K562 (cell line): ENCODE measurements around the gene CD79A. TPM values are rescaled to one million over a fixed set of nuclear protein-coding genes. Genes with fewer than 3 reads are reported as not detected.

Experiments
- BRD9 ChIP-seq: fragments of 450-650 bp; IDR thresholded peaks from 2 replicates; pipeline ENCODE4 v1.6.1; 2018; ENCODE audit warnings: low read depth; ENCODE audit not compliant: partially characterized antibody
- ELF2 ChIP-seq: fragments of 250-450 bp; sonication (Bioruptor Pico); IDR thresholded peaks from 2 replicates; pipeline ENCODE4 v1.5.0; 2021; ENCODE audit warnings: mild to moderate bottlenecking
- HNRNPUL1 ChIP-seq: fragments of 200-400 bp; formaldehyde crosslinking; IDR thresholded peaks from 2 replicates; pipeline ENCODE4 v1.6.1; 2017; ENCODE audit warnings: low read length
- NFIX ChIP-seq: fragments of 250-450 bp; sonication (Bioruptor Pico); IDR thresholded peaks from 2 replicates; pipeline ENCODE4 v1.4.0; 2020; ENCODE audit warnings: low read depth, mild to moderate bottlenecking, moderate library complexity
- POLR2A ChIP-seq: fragments of 450-650 bp; conservative IDR thresholded peaks from 2 replicates; pipeline ENCODE4 v1.6.1; 2016
- PTTG1 ChIP-seq: fragments of 450-650 bp; IDR thresholded peaks from 2 replicates; pipeline ENCODE4 v1.6.1; 2016; ENCODE audit warnings: low read depth, mild to moderate bottlenecking, missing genetic modification characterization, missing compliant biosample characterization
- YY1 ChIP-seq, 3 experiments: IDR thresholded peaks; 2 replicates each; pipeline ENCODE4 v1.6.1; 2011; ENCODE audit warnings: low read length in 2 of 3, mild to moderate bottlenecking in 2 of 3, moderate library complexity in 2 of 3, borderline replicate concordance in 1 of 3, control low read depth in 1 of 3, low read depth in 1 of 3; ENCODE audit not compliant: insufficient read depth in 3 of 3, insufficient replicate concordance in 2 of 3, control insufficient read depth in 1 of 3, insufficient read length in 1 of 3; ENCODE audit errors: extremely low read depth in 1 of 3
- ZNF3 ChIP-seq: fragments of 250-450 bp; sonication (Bioruptor Pico); IDR thresholded peaks from 2 replicates; pipeline ENCODE4 v1.5.0; 2021; ENCODE audit warnings: mild to moderate bottlenecking, moderate library complexity
- ZNF449 ChIP-seq: fragments of 250-450 bp; sonication (Bioruptor Pico); IDR thresholded peaks from 2 replicates; pipeline ENCODE4 v1.8.0; 2022; ENCODE audit warnings: moderate library complexity, mild to moderate bottlenecking, inconsistent platforms
- polyA plus RNA-seq, 8 experiments: library from polyadenylated mRNA; depleted of rRNA in 4 of 8; stranded (reverse) in 5 of 8; unstranded in 3 of 8; fragments of >200 nt; fragmentation: Nextera tagmentation in 2 of 8; fragmentation: Illumina TruSeq in 1 of 8; extraction: Ambion mirVana in 2 of 8; extraction: Trizol in 1 of 8; gene quantifications; 2 replicates each; pipeline versions ENCODE4 v1.2.1 to v1.2.3, GENCODE V29; 2011 to 2014; ENCODE audit warnings: inconsistent platforms in 1 of 8, missing spikeins in 1 of 8
- total RNA-seq, 7 experiments: library from RNA; depleted of rRNA in 6 of 7; stranded (reverse); fragments of >200 nt in 6 of 7; fragmentation: Illumina TruSeq in 2 of 7; extraction: Trizol in 2 of 7; gene quantifications; 2 replicates each; pipeline versions ENCODE4 v1.2.1 to v1.2.3, GENCODE V29; 2011 to 2021; ENCODE audit warnings: low replicate concordance in 1 of 7
- TF ChIP-seq, protein P1 (sequence below): sonication (generic); formaldehyde crosslinking; IDR thresholded peaks from 2 replicates; pipeline ENCODE4 v1.8.1; 2022; ENCODE audit warnings: missing genetic modification reagents
- TF ChIP-seq, protein P2 (sequence below): sonication (generic); formaldehyde crosslinking; IDR thresholded peaks from 2 replicates; pipeline ENCODE4 v1.8.0; 2022; ENCODE audit warnings: mild to moderate bottlenecking, missing genetic modification reagents

Gene CD79A
- total and polyA plus RNA-seq, 9 of the 15 experiments (the other 6 are each of a cell fraction or from before 2014, with no cell fraction given): 0.04 to 0.72 (median 0.17) TPM; not detected in 3

DNA sequence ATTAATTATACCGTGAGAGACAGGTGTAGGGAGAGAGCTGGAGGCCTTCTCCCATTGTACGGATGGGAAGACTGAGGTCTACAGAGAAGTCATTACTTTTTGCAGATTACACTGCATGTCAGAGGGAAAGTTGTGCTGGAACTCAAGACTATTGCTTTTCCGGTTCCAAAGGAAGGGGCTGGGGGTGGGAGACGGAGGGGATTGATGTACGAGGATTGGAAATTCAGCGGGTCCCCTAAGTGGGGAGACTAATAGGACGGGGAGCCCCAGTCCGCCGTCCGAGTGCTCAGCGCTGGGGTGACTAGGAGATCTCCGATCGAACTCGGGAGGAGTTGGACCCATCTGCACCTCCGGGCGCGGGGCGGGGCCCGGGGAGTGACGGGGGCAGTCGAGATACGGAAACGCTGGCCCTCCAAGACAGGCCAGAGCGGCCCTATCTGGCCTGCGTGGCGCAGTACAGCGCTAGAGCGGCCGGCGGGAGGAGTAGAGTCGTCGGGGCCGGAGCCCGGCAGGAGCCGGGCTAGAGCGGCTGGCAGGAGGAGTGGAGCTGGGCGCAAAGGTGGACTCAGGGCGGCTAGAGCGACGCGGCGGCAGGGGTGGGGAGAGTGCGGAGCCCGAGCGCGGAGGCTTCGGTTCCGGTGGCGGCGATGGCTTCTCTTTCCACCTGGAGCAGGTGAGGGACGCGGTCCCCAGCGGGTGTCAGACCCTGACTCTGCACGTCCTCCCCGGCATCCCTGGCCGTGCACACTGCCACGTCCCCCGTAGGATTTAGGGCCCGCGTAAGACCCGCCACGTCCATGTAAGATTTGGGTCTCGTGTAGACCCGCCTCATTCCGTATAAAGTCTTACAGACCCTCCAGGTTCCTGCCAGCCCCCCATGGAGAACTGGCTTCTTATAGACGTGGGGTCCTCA, 7.0 kb downstream of the CD79A start (continued):
- TF ChIP-seq, protein P1, sequence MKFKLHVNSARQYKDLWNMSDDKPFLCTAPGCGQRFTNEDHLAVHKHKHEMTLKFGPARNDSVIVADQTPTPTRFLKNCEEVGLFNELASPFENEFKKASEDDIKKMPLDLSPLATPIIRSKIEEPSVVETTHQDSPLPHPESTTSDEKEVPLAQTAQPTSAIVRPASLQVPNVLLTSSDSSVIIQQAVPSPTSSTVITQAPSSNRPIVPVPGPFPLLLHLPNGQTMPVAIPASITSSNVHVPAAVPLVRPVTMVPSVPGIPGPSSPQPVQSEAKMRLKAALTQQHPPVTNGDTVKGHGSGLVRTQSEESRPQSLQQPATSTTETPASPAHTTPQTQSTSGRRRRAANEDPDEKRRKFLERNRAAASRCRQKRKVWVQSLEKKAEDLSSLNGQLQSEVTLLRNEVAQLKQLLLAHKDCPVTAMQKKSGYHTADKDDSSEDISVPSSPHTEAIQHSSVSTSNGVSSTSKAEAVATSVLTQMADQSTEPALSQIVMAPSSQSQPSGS (CRISPR knock-in tag): no peak
- TF ChIP-seq PTTG1 (tag) (no peak), HNRNPUL1 (no peak), POLR2A (peak; percentile 91), NFIX (CRISPR knock-in tag) (no peak), ZNF449 (CRISPR knock-in tag) (no peak), ZNF3 (CRISPR knock-in tag) (peak; percentile 62; the same call in 1 of the 2 replicates), ELF2 (CRISPR knock-in tag) (peak; percentile 97), BRD9 (peak; percentile 72), YY1 (IDR thresholded peaks at IDR 0.05; ENCODE audit: borderline replicate concordance in 1 of 3, control insufficient read depth in 1 of 3, extremely low read depth in 1 of 3, insufficient read depth in 3 of 3, insufficient read length in 1 of 3, insufficient replicate concordance in 2 of 3, low read depth in 1 of 3, low read length in 2 of 3) (peak in 2 of 3 experiments; percentile 57 to 67)
- TF ChIP-seq, protein P2, sequence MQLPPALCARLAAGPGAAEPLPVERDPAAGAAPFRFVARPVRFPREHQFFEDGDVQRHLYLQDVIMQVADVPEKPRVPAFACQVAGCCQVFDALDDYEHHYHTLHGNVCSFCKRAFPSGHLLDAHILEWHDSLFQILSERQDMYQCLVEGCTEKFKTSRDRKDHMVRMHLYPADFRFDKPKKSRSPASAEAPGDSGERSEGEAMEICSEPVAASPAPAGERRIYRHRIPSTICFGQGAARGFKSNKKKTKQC (CRISPR knock-in tag): no peak; the same call in 1 of the 2 replicates
